Measurements from ENCODE around the gene ANKRD6. TPM values are rescaled to one million over a fixed set of nuclear protein-coding genes. Genes with fewer than 3 reads are reported as not detected.

The ANKRD6 gene
- total RNA-seq, 2 experiments from 2014 or later: 2.4 to 7.0 TPM

DNA sequence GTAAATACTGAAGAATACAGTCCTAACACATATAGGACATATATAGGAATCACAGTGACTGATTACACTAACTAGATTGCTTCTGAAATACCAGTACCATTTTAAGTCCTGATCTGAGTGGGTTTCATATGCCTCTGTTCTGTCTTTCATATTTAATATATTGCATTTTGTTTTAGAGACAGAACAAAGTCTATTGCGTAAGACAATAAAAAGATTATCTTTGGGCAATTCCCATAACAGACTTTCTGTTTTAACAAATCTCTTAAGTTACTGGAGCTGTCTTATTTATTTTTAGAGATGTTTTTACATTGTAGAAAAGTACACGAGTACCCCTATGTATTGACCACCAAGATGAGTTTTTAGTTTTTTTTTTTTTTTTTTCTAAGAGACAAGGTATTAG, 29.6 kb downstream of the ANKRD6 start:
- DNase-seq (ENCODE audit: low spot score): no peak
- Histone ChIP-seq H3K27ac (ENCODE audit: low read depth, low read length, poor library complexity, severe bottlenecking) (no peak overlapping the region), H3K79me2 (ENCODE audit: insufficient read depth, low read depth, low read length) (no peaks in the 10 kb centered on the region), H3K4me2 (ENCODE audit: low read length) (no peak overlapping the region), H3K4me3 (ENCODE audit: low read depth, low read length, poor library complexity, severe bottlenecking) (no peak overlapping the region), H3K4me1 (ENCODE audit: insufficient read depth, low read length, poor library complexity, severe bottlenecking) (no peaks in the 10 kb centered on the region), H3K9me3 (ENCODE audit: low read length) (no peaks in the 10 kb centered on the region), H3K36me3 (ENCODE audit: insufficient read depth, low read length) (no peaks in the 10 kb centered on the region), H4K20me1 (ENCODE audit: insufficient read depth, low read length) (no peaks in the 10 kb centered on the region), H3K9me2 (ENCODE audit: insufficient read depth, low read length) (no peaks in the 10 kb centered on the region), H2AFZ (ENCODE audit: low read length) (no peak overlapping the region)
- TF ChIP-seq, protein P1, sequence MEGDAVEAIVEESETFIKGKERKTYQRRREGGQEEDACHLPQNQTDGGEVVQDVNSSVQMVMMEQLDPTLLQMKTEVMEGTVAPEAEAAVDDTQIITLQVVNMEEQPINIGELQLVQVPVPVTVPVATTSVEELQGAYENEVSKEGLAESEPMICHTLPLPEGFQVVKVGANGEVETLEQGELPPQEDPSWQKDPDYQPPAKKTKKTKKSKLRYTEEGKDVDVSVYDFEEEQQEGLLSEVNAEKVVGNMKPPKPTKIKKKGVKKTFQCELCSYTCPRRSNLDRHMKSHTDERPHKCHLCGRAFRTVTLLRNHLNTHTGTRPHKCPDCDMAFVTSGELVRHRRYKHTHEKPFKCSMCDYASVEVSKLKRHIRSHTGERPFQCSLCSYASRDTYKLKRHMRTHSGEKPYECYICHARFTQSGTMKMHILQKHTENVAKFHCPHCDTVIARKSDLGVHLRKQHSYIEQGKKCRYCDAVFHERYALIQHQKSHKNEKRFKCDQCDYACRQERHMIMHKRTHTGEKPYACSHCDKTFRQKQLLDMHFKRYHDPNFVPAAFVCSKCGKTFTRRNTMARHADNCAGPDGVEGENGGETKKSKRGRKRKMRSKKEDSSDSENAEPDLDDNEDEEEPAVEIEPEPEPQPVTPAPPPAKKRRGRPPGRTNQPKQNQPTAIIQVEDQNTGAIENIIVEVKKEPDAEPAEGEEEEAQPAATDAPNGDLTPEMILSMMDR (conservative IDR thresholded peaks at IDR 0.05; ENCODE audit: low read length): no peak
- TF ChIP-seq EZH2phosphoT487 (IDR thresholded peaks at IDR 0.05; ENCODE audit: borderline replicate concordance, low read depth, low read length): no peak
- ChIA-PET CTCF (ENCODE audit: unreplicated experiment) (no interaction called here), POLR2A (interaction anchor here (0.6 to 0.7 kb wide), 4 partner anchors 12 to 297 kb away, joined by 3 read pairs; no protein-coding TSS in a partner anchor)
- intact Hi-C loops (cut with micrococcal nuclease; ENCODE audit: unreplicated experiment): no loop called here
- BruUV-seq (replicated peaks): no TSS peak

- H3K9me2 ChIP-seq (ENCODE audit: insufficient read depth, low read length): no peaks in the 10 kb centered on the region
- no peaks in the 10 kb centered on the region for H3K4me1 ChIP-seq (ENCODE audit: insufficient read depth, low read length, poor library complexity, severe bottlenecking)
- DNase-seq (ENCODE audit: low spot score): no peak
- H3K27ac ChIP-seq (ENCODE audit: low read depth, low read length, poor library complexity, severe bottlenecking): no peak overlapping the region
- CTCF ChIA-PET (ENCODE audit: unreplicated experiment): no interaction called here
- no TSS peak for BruUV-seq (replicated peaks)
- no peaks in the 10 kb centered on the region for H3K36me3 ChIP-seq (ENCODE audit: insufficient read depth, low read length)
- H3K9me3 ChIP-seq (ENCODE audit: low read length): no peaks in the 10 kb centered on the region
- H3K79me2 ChIP-seq (ENCODE audit: insufficient read depth, low read depth, low read length): no peaks in the 10 kb centered on the region
- POLR2A ChIA-PET: interaction anchor here (0.5 to 0.7 kb wide), 4 partner anchors 256 to 1821 kb away, joined by 3 to 6 read pairs (median 4); no protein-coding TSS in a partner anchor
- H3K4me2 ChIP-seq (ENCODE audit: low read length): no peak overlapping the region
- TF ChIP-seq, protein P1 (conservative IDR thresholded peaks at IDR 0.05; ENCODE audit: low read length): no peak
- no peak for TF ChIP-seq EZH2phosphoT487 (IDR thresholded peaks at IDR 0.05; ENCODE audit: borderline replicate concordance, low read depth, low read length)
- intact Hi-C loops (cut with micrococcal nuclease; ENCODE audit: unreplicated experiment): no loop called here
- H4K20me1 ChIP-seq (ENCODE audit: insufficient read depth, low read length): no peaks in the 10 kb centered on the region
- no peak overlapping the region for H3K4me3 ChIP-seq (ENCODE audit: low read depth, low read length, poor library complexity, severe bottlenecking)
- H2AFZ ChIP-seq (ENCODE audit: low read length): no peak overlapping the region
These were observed 31.3 kb downstream of the ANKRD6 start for GRCh38 chr6:89464295-89464694.

DNA sequence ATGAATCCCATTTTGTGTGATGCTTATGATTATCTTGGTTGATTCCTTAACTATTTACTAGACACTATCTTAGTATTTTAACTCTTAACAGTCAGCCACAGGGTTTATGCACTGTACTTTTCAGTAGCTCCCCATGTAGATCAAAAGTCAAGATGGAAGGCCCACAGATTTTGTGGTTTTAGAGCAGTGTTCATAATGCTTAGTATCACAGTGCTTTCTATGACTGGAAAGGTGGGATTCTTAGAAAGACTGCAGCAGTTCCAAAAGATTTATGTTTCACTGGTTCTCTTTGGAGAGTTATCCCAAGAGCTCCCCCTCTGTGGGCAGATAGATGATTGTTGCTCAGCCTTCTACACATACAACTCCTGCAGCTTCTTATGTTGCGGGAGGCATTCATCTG, 34.5 kb downstream of the ANKRD6 start:
- CTCF ChIA-PET (ENCODE audit: unreplicated experiment): no interaction called here
- intact Hi-C loops (cut with micrococcal nuclease; ENCODE audit: unreplicated experiment): no loop called here
- TF ChIP-seq, protein P1 (conservative IDR thresholded peaks at IDR 0.05; ENCODE audit: low read length): no peak
- TF ChIP-seq EZH2phosphoT487 (IDR thresholded peaks at IDR 0.05; ENCODE audit: borderline replicate concordance, low read depth, low read length): no peak
- Histone ChIP-seq H3K79me2 (ENCODE audit: insufficient read depth, low read depth, low read length) (no peaks in the 10 kb centered on the region), H3K4me2 (ENCODE audit: low read length) (no peak overlapping the region), H3K36me3 (ENCODE audit: insufficient read depth, low read length) (no peaks in the 10 kb centered on the region), H3K9me2 (ENCODE audit: insufficient read depth, low read length) (no peaks in the 10 kb centered on the region), H3K4me1 (ENCODE audit: insufficient read depth, low read length, poor library complexity, severe bottlenecking) (no peaks in the 10 kb centered on the region), H3K27ac (ENCODE audit: low read depth, low read length, poor library complexity, severe bottlenecking) (no peak overlapping the region), H2AFZ (ENCODE audit: low read length) (no peak overlapping the region), H3K4me3 (ENCODE audit: low read depth, low read length, poor library complexity, severe bottlenecking) (no peak overlapping the region), H4K20me1 (ENCODE audit: insufficient read depth, low read length) (no peaks in the 10 kb centered on the region), H3K9me3 (ENCODE audit: low read length) (no peaks in the 10 kb centered on the region)
- no TSS peak for BruUV-seq (replicated peaks)
- POLR2A ChIA-PET: interaction anchor here (1.2 kb wide), 1 partner anchor 20 kb away, joined by 4 read pairs; no protein-coding TSS in a partner anchor
- no peak for DNase-seq (ENCODE audit: low spot score)
